HK-2 (cell line): ENCODE measurements around the gene AAK1.

Source experiments
- DNase-seq: peaks from one replicate; pipeline ENCODE4 v3.0.0-alpha.2; 2018; ENCODE audit not compliant: unreplicated experiment

The AAK1 gene

GRCh38 chr2:69491864-69492263, 151.7 kb downstream of the AAK1 start:
- DNase-seq = no peak

GRCh38 chr2:69490486-69490885, 153.1 kb downstream of the AAK1 start:
- DNase-seq = no peak

GRCh38 chr2:69489793-69490192, 153.7 kb downstream of the AAK1 start:
- no peak for DNase-seq

GRCh38 chr2:69483696-69484095, 159.8 kb downstream of the AAK1 start:
- DNase-seq = no peak

GRCh38 chr2:69483024-69483423, 160.5 kb downstream of the AAK1 start:
- DNase-seq = no peak

GRCh38 chr2:69482471-69482870, 161.1 kb downstream of the AAK1 start:
- DNase-seq = peak; percentile 13

GRCh38 chr2:69481421-69481820, 162.1 kb downstream of the AAK1 start:
- DNase-seq = no peak

- DNase-seq = no peak
Observed at GRCh38 chr2:69477627-69478026, 165.9 kb downstream of the AAK1 start.

- DNase-seq = no peak
Observed at GRCh38 chr2:69474688-69475087, 168.9 kb downstream of the AAK1 start.

- no peak for DNase-seq
Observed at GRCh38 chr2:69471793-69472192, 171.7 kb downstream of the AAK1 start.

GRCh38 chr2:69470911-69471310, 172.6 kb downstream of the AAK1 start:
- no peak for DNase-seq

GRCh38 chr2:69469784-69470183, 173.8 kb downstream of the AAK1 start:
- no peak for DNase-seq

- DNase-seq = no peak
Observed at GRCh38 chr2:69469375-69469774, 174.2 kb downstream of the AAK1 start.

- no peak for DNase-seq
Observed at GRCh38 chr2:69466728-69467127, 176.8 kb downstream of the AAK1 start.

- no peak for DNase-seq
Observed at GRCh38 chr2:69465513-69466456, 177.8 kb downstream of the AAK1 start.

- no peak for DNase-seq
Observed at GRCh38 chr2:69464575-69464974, 179.0 kb downstream of the AAK1 start.

- DNase-seq = no peak
Observed at GRCh38 chr2:69462780-69463179, 180.8 kb downstream of the AAK1 start.

- DNase-seq = no peak
Observed at GRCh38 chr2:69461404-69461803, 182.1 kb downstream of the AAK1 start.

GRCh38 chr2:69459936-69460335, 183.6 kb downstream of the AAK1 start:
- DNase-seq = no peak

GRCh38 chr2:69456950-69457445, 186.5 kb downstream of the AAK1 start:
- no peak for DNase-seq

- no peak for DNase-seq
Observed at GRCh38 chr2:69456154-69456553, 187.4 kb downstream of the AAK1 start.

GRCh38 chr2:69454976-69455375, 188.6 kb downstream of the AAK1 start:
- DNase-seq = no peak

- DNase-seq = no peak
Observed at GRCh38 chr2:69453475-69454129, 189.9 kb downstream of the AAK1 start.
